ENCODE measurements around the gene SUMO1.
"Not testable (repeated sequence)": the region's sequence is repeated elsewhere in the genome, so short reads cannot be mapped to it uniquely, and the experiment has no call there.

The SUMO1 gene

GRCh38 chr2:202238234-202239197, at the start of gene SUMO1:
SUMO1 (minus strand) TSS chr2:202238597; CDS start chr2:202238451, 146 bp downstream.
- DNase-seq, result peak; percentile 96

- no peak for DNase-seq
Observed at GRCh38 chr2:202286595-202286994, 48.2 kb upstream of the SUMO1 start.

DNA sequence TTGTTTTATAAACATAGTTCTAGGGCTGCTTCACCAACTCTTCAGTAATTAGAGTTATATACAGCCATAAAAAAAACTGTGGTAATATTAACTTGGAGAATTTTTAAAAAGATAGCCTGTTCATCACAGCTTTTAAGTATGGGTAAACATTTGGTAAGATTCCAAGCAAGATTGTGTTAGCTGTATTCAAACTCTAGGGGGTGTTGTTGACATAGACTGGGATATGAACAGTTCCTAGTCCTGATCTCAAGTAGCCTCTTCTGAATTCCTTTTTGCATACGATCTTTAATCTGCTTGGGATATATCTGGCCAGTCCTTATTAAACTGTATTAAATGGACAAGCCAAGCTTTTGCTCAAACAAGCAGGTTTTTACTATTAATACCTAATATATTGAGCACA, 40.5 kb upstream of the SUMO1 start:
- peak; percentile 71 for DNase-seq

- no peak for DNase-seq
Observed at GRCh38 chr2:202278036-202278760, 39.8 kb upstream of the SUMO1 start.

GRCh38 chr2:202276078-202276720, 37.8 kb upstream of the SUMO1 start:
- not testable (repeated sequence) for DNase-seq

- no peak for DNase-seq
Observed at GRCh38 chr2:202270487-202270886, 32.1 kb upstream of the SUMO1 start.

GRCh38 chr2:202269585-202269984, 31.2 kb upstream of the SUMO1 start:
- DNase-seq, result peak; percentile 65

GRCh38 chr2:202267495-202267894, 29.1 kb upstream of the SUMO1 start:
- DNase-seq, result peak; percentile 55

GRCh38 chr2:202265467-202266277, 27.3 kb upstream of the SUMO1 start, which contains the start of gene NOP58:
NOP58 (plus strand) TSS chr2:202265763; CDS start chr2:202265942, 179 bp downstream.
- DNase-seq, result peak; percentile 99

GRCh38 chr2:202261531-202261930, 23.1 kb upstream of the SUMO1 start:
- DNase-seq, result no peak

- DNase-seq, result no peak
Observed at GRCh38 chr2:202251494-202251893, 13.1 kb upstream of the SUMO1 start.

- no peak for DNase-seq
Observed at GRCh38 chr2:202249521-202250253, 11.3 kb upstream of the SUMO1 start.

- DNase-seq, result not testable (repeated sequence)
Observed at GRCh38 chr2:202247710-202248109, 9.3 kb upstream of the SUMO1 start.

DNA sequence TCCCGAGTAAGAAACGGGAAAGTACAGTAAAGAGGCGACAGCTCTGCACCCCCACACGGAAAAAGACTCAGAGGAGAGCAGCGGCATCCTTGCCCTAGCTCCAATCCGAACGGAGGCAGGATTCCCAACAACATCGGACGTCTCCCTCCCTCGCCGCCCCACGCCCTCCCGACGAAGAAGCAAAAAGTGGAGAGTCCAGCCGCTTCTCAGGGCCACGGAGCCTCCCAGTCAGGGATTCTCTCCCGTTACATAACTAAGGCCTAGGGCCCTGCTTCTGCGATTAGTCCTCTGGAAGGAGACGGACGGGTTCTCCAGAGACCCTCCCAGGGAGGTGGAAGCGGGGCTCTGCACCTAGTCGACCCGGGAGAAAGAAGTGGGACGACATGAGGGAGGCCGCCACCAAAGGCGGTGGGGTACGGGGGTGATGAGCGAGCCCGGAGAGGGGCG, 587 bp downstream of the SUMO1 start:
- DNase-seq, result peak; percentile 54

GRCh38 chr2:202221873-202222272, 16.5 kb downstream of the SUMO1 start:
- peak; percentile 40 for DNase-seq

DNA sequence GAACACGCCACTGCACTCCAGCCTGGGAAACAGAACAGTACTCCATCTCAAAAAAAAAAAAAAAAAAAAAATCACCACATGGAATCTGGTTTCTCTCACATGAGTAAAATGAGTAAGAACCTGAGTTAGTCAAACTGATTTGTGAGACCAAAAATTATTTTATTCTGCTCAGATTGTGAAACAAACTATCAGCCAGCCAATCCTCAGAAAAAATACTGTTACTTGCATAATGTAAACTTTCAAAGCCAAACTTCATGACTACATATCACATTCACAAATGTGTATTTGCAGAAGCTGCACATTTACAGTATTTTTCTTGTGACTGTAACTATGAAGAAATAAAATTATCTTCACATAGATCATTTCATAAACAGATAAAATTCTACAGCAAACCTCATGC, 23.2 kb downstream of the SUMO1 start:
- DNase-seq, result no peak

DNA sequence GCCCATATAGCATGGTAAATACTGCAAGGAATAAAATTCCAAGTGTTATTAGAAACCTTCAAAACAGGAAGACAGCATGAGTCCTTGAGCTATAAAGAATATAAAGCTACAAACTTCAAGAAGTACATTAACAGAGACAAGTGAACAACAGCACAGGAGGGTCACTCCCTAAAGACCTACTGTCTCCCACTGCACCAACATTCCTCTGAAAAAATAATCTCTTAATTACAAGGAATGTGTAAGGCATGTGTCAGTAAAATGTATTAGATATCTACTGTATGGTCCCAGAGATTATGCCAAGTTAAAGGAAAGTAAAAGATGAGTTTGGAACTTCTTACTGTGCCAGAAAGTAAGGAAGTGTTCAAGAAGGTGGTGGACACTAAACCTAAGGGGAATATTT, 29.9 kb downstream of the SUMO1 start:
- DNase-seq, result no peak

DNA sequence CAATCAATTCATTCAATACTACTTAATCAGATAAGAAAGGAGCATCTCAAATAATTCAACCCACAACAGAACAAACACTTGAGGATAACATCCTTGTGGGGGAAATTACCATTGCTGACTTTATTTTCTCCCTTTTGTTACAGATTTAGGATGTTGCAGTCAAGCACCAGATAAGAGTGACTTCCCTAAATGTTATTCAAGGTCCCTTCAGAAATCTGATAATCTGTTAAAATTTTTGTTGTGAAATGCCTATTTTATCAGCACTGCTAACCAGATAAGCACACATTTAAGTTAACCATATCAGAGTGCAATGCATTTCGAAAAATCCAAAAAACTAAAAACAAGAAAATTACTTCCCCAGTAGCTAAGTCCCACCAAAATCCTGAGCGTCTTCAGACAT, 33.5 kb downstream of the SUMO1 start:
- DNase-seq, result peak; percentile 62

DNA sequence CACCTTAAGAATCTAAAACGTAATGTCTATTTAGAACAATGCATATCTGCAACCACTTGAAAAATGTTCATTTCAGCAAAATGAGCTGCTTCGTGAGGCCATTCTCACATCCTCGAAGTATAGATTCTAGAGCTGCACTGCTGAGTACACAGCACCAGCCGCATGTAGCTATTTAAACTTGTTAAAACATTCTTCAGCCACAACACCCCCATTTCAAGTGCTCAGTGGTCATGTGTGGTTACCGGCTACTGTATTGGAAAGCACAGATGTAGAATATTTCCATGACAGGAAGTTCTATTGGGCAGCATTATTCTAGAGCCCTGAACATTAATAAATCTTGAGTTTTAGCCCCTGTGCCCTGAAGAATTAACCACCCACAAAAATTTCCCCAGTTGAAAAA, 35.0 kb downstream of the SUMO1 start:
- no peak for DNase-seq

- DNase-seq, result no peak
Observed at GRCh38 chr2:202201220-202202160, 36.9 kb downstream of the SUMO1 start.

All from hematopoietic multipotent progenitor cell treated with erythropoietin and hydrocortisone succinate and interleukin-3 and kit ligand, for 6 days (in vitro differentiated cells).